Panc1 (cell line): ENCODE measurements around the gene C5AR1. TPM values are rescaled to one million over a fixed set of nuclear protein-coding genes. Genes with fewer than 3 reads are reported as not detected.

Source experiments
- ATAC-seq: fragments of 200-7000 bp; cut with Tn5 transposase; 2 replicates; pipeline ENCODE4 v1.9.1; 2020; ENCODE audit warnings: mild to moderate bottlenecking, moderate library complexity
- BruUV-seq: library from RNA; stranded (reverse); fragments of 400-500 nt; replicated peaks from 2 replicates; lab custom pipeline; 2021; lab: Mats Ljungman, UMichigan
- CTCF ChIA-PET: fragments of 300-600 bp; sonication (Branson Sonifier 250); formaldehyde crosslinking; loops from one replicate; lab custom pipeline; 2022; ENCODE audit warnings: antibody characterized with exemption; lab: Charles Lee
- POLR2A ChIA-PET: fragments of 300-600 bp; sonication (Branson Sonifier 250); formaldehyde crosslinking; loops from one replicate; lab custom pipeline; 2022; ENCODE audit warnings: antibody characterized with exemption; lab: Charles Lee
- DNase-seq: peaks from one replicate; pipeline ENCODE4 v3.0.0-alpha.2; 2010; ENCODE audit warnings: low read depth, low spot score
- H3K27ac ChIP-seq: 2 replicates; pipeline ENCODE4 v1.5.1; 2011; ENCODE audit warnings: mild to moderate bottlenecking, low read length, inconsistent platforms
- H3K27me3 ChIP-seq: fragments of 200-500 bp; sonication (Bioruptor generic); 2 replicates; pipeline ENCODE4 v1.6.0; 2014; ENCODE audit warnings: low read length, inconsistent platforms; ENCODE audit not compliant: control insufficient read depth, insufficient read depth
- H3K36me3 ChIP-seq: fragments of 200-500 bp; sonication (Bioruptor generic); 2 replicates; pipeline ENCODE4 v1.5.1; 2014; ENCODE audit warnings: inconsistent platforms, mild to moderate bottlenecking, low read length, moderate library complexity; ENCODE audit not compliant: control insufficient read depth, insufficient read depth
- H3K4me1 ChIP-seq: 2 replicates; pipeline ENCODE4 v1.5.1; 2011; ENCODE audit warnings: inconsistent platforms, mild to moderate bottlenecking, low read length, moderate library complexity; ENCODE audit not compliant: control insufficient read depth, insufficient read depth
- H3K4me3 ChIP-seq, 2 experiments: 2 replicates each; pipeline ENCODE4 v1.5.1; 2011 to 2012; ENCODE audit warnings: low read depth in 2 of 2, low read length in 2 of 2, mild to moderate bottlenecking in 2 of 2, inconsistent platforms in 1 of 2, moderate library complexity in 1 of 2
- H3K9me3 ChIP-seq: fragments of 200-500 bp; sonication (Bioruptor generic); 2 replicates; pipeline ENCODE4 v1.5.1; 2014; ENCODE audit warnings: low read depth, mild to moderate bottlenecking, inconsistent platforms, low read length, moderate library complexity; ENCODE audit not compliant: control insufficient read depth, insufficient read depth
- POLR2AphosphoS5 ChIP-seq: IDR thresholded peaks from 2 replicates; pipeline ENCODE4 v1.6.1; 2012; ENCODE audit warnings: mild to moderate bottlenecking, low read depth, low read length, moderate library complexity
- TCF7L2 ChIP-seq: IDR thresholded peaks from 2 replicates; pipeline ENCODE4 v1.6.1; 2011; ENCODE audit warnings: mild to moderate bottlenecking, low read depth, low read length, inconsistent platforms
- in situ Hi-C: cut with HindIII; loops from 2 replicates; pipeline ENCODE4 v1.10.0; 2016; ENCODE audit warnings: low sequenced_read_pairs, low pct_unique_long_range_greater_than_20kb
- intact Hi-C: fragments of 100-400 bp; cut with micrococcal nuclease; formaldehyde crosslinking; loops from one replicate; pipeline ENCODE4 v1.10.0; 2022; ENCODE audit not compliant: unreplicated experiment
- total RNA-seq: library from RNA; stranded (reverse); gene quantifications from one replicate; pipeline ENCODE4 v1.2.1, GENCODE V29; 2021; ENCODE audit not compliant: unreplicated experiment
- TF ChIP-seq, protein P1 (sequence below): fragments of 450-650 bp; IDR thresholded peaks from 2 replicates; pipeline ENCODE4 v1.5.1; 2017; ENCODE audit warnings: mild to moderate bottlenecking

The C5AR1 gene
- total RNA-seq, 1 experiment from 2014 or later = 2.7 TPM

DNA sequence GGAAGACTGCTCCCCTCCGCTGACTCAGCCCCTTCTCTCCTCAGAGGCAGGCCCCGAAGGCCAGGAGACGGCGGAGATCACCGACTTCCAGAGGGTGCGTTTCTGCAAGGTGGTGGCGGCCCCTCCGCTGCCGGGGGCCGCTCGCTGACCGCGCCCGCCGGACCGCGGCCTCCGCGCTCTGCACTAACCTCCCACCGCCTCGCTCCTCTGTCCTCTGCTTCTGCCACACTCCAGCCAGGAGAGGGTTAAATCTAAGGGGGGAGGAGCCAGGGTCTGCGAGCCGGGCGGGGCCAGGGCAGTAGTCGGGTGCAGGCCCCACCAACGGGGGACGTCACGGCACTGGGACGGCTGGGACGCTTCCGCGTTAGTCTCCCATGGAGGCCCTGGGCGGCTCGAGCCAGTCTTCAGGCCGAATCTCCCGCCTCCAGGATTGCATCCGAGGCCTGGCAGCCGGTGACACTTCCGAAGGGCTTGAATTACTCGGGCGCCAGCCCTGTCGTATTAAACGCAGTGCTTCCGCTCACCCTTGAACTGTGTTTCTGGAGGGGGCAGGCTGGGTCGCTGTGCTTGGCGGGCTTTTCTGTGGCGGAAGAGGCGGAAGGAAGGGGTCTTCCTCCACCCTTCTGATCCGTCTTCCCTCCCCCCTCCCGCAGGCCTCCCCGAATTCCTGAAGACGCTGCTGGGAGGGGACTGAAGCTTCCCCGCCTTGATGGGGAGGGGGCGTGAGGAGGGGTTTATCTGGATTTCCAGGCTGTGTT lies 36.2 kb upstream of the C5AR1 start:
- CTCF ChIA-PET = interaction anchor here (0.6 kb wide), 1 partner anchor 26 kb away, joined by 3 read pairs; no protein-coding TSS in a partner anchor
- DNase-seq (no peak), ATAC-seq (peak; percentile 87)
- Histone ChIP-seq H3K27ac (peak overlapping the region; percentile 91), H3K27me3 (no peaks in the 10 kb centered on the region), H3K4me1 (peaks cover 9% of the 10 kb centered on the region), H3K36me3 (peaks cover 2% of the 10 kb centered on the region; the same call in 1 of the 2 replicates), H3K4me3 (peak overlapping the region; percentile 64 to 65), H3K9me3 (no peaks in the 10 kb centered on the region)
- POLR2A ChIA-PET = interaction anchor here (0.6 to 1.8 kb wide), 4 partner anchors 13 to 407 kb away, joined by 3 to 29 read pairs (median 9); partner anchors contain the start of gene CCDC9
- intact Hi-C loops = no loop called here
- TSS peak; percentile 79 for BruUV-seq
- no peak for TF ChIP-seq TCF7L2
- TF ChIP-seq POLR2AphosphoS5 = peak; percentile 63
- in situ Hi-C loops = no loop called here

GRCh38 chr19:47274071-47274890 lies 35.4 kb upstream of the C5AR1 start, which contains the start of gene INAFM1:
Gene INAFM1, plus strand, starts transcription at chr19:47274885. Its CDS starts 35 bp downstream, at chr19:47274920.
- CTCF ChIA-PET = interaction anchor here (0.6 kb wide), 1 partner anchor 27 kb away, joined by 3 read pairs; no protein-coding TSS in a partner anchor
- POLR2A ChIA-PET = interaction anchor here (0.6 to 1.8 kb wide), 4 partner anchors 14 to 408 kb away, joined by 3 to 29 read pairs (median 9); partner anchors contain the start of gene CCDC9
- in situ Hi-C loops = no loop called here

GRCh38 chr19:47274891-47275761 lies 34.5 kb upstream of the C5AR1 start:
- peak overlapping the region; percentile 40 to 44 for H3K4me3 ChIP-seq
- DNase-seq (no peak), ATAC-seq (peak; percentile 4; the same call in 1 of the 2 replicates)
- peaks cover 9% of the 10 kb centered on the region for H3K4me1 ChIP-seq
- BruUV-seq = no TSS peak
- H3K9me3 ChIP-seq = no peaks in the 10 kb centered on the region
- H3K27ac ChIP-seq = peak overlapping the region; percentile 3; the same call in 1 of the 2 replicates
- POLR2A ChIA-PET = interaction anchor here (1.8 kb wide), 1 partner anchor 19 kb away, joined by 29 read pairs; the partner anchor contains the start of gene CCDC9
- TF ChIP-seq TCF7L2 = no peak
- TF ChIP-seq, protein P1, sequence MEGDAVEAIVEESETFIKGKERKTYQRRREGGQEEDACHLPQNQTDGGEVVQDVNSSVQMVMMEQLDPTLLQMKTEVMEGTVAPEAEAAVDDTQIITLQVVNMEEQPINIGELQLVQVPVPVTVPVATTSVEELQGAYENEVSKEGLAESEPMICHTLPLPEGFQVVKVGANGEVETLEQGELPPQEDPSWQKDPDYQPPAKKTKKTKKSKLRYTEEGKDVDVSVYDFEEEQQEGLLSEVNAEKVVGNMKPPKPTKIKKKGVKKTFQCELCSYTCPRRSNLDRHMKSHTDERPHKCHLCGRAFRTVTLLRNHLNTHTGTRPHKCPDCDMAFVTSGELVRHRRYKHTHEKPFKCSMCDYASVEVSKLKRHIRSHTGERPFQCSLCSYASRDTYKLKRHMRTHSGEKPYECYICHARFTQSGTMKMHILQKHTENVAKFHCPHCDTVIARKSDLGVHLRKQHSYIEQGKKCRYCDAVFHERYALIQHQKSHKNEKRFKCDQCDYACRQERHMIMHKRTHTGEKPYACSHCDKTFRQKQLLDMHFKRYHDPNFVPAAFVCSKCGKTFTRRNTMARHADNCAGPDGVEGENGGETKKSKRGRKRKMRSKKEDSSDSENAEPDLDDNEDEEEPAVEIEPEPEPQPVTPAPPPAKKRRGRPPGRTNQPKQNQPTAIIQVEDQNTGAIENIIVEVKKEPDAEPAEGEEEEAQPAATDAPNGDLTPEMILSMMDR = no peak
- in situ Hi-C loops (no loop called here), intact Hi-C loops (no loop called here)
- CTCF ChIA-PET = no interaction called here
- H3K27me3 ChIP-seq = no peaks in the 10 kb centered on the region
- H3K36me3 ChIP-seq = peaks cover 2% of the 10 kb centered on the region; the same call in 1 of the 2 replicates

More at GRCh38 chr19:47274071-47274890, 35.4 kb upstream of the C5AR1 start, which contains the start of gene INAFM1:
- intact Hi-C loops = no loop called here
- Histone ChIP-seq H3K4me3 (peak within 1 kb of the TSS; percentile 64 to 65), H3K27ac (peak within 1 kb of the TSS; percentile 91), H3K9me3 (no peaks in the 10 kb centered on the region), H3K4me1 (peaks cover 9% of the 10 kb centered on the region), H3K27me3 (no peaks in the 10 kb centered on the region), H3K36me3 (peaks cover 2% of the 10 kb centered on the region; the same call in 1 of the 2 replicates)
- TF ChIP-seq POLR2AphosphoS5 = peak; percentile 69
- TF ChIP-seq, protein P1 = no peak
- no peak for DNase-seq
- BruUV-seq = no TSS peak
- peak; percentile 85 for ATAC-seq
